Activated CD4-positive, CD25-positive, alpha-beta regulatory T cell treated with anti-CD3 and anti-CD28 coated beads, Interleukin-2, amount 50 U/mL, for 16 hours (primary cell): Measurements from ENCODE around the gene DLG3.
A peak's percentile ranks its signal among the peaks of the same experiment; 100 is the strongest.
"Not testable (repeated sequence)": the region's sequence is repeated elsewhere in the genome, so short reads cannot be mapped to it uniquely, and the experiment has no call there.

ENCODE experiments used
- DNase-seq: peaks from one replicate; pipeline ENCODE4 v3.0.0-alpha.2; 2020; ENCODE audit warnings: low read depth, low spot score

DLG3 gene

DNA sequence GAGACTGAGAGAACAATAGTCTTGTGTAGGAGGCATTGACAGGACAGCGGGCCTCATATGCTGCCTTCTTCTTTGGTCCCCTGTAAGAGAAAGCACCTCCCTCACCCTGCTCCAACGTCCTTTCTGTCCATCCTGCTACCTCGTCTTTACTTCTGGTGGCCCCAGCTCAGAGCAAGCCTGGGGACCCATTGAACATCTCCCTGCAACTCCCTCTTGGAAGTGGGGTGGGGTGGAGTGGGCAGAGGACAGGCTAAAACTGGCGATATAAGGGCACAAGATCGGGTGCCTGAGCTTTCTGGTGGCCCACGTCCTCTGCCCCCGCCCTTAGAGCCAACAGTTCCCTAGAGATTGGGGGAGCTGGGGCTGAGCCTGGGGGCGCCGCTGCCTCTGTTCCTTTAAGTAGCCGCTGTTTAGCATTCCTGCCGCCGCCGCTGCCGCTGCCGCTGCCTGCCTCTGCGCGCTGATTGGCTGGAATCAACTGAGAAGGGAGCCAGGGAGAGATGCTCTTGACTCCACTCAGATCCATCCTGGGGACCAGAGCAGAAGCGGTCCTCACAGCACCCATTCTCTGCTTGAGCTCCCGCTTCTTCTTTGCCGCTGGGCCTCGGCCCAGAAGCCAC lies at the start of gene DLG3:
Gene DLG3 (plus strand): TSS at position 510 of the 620 bp plus-strand sequence. CDS start 367 bp downstream, outside the sequence.
- no peak for DNase-seq

DNA sequence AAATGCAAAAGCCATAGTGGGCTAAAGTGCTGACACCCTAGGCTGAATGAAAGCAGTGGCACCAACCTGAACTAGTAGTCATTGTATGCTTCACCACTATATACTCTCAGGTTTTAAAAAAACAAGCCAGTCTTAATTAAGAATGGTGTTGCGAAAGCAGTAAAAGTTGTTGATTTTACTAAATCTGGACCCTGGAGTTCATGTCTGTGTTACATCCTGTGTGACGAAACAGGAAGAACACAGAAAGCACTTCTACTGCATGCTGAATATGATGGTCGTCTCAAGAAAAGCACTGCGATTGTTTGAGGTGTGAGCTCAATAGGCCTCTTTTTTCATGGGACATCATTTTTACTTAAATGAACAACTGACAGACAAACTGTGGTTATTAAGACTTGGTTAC lies 45.7 kb upstream of the DLG3 start:
- no peak for DNase-seq

DNA sequence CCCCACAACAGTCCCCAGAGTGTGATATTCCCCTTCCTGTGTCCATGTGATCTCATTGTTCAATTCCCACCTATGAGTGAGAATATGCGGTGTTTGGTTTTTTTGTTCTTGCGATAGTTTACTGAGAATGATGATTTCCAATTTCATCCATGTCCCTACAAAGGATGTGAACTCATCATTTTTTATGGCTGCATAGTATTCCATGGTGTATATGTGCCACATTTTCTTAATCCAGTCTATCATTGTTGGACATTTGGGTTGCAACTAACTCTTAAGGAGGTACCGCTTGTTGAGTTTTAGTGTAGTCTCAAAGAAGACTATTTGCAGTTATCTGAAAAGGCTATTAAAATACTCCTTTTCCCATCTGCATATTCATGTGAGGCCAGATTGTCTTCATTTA lies 44.5 kb upstream of the DLG3 start:
- DNase-seq = not testable (repeated sequence)

DNA sequence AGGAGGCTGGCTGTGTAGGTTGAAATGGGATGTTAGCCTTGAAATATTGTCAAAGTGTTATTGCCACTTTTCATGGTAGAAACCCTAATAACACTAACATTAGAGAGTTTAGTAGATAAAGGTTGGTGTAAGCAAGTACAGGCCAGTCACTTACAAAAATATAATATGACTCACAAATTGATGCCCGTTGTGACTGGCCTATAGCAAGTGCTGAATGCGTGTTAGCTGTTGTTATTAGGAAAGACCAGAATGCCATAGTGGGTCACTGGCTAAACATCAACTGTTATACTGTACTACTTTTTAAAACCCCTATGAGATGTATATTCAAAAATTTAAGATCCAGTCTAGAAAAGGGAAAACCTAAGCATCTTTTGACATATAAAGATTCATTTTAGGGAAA lies 41.9 kb upstream of the DLG3 start:
- no peak for DNase-seq

GRCh38 chrX:70405003-70405402 lies 39.6 kb upstream of the DLG3 start:
- DNase-seq = no peak

GRCh38 chrX:70410921-70411320 lies 33.7 kb upstream of the DLG3 start:
- DNase-seq = no peak

GRCh38 chrX:70411475-70411874 lies 33.2 kb upstream of the DLG3 start:
- no peak for DNase-seq

DNA sequence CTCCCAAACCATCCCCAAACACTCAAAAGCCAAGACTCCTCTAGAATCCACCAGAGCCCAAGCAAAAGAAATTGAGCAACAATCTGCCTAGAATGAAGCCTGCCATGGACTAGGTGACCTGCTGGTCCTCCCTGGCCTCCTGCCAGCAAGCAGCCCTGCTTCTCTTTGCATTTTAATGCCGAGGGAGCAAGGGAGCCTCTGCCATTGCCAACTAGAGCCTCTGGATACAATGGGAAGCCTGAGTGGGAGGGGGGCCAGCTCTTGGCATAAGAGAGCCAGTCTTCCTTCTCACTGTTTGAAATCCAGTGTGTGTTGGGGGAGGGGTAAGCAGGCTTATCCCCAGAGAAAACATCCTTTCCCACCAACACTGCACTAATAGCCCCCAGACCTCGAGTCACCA lies 23.0 kb upstream of the DLG3 start:
- DNase-seq = no peak

- DNase-seq = no peak
Observed at GRCh38 chrX:70422851-70423341, 21.7 kb upstream of the DLG3 start, which contains the start of gene GDPD2. Gene GDPD2 (plus strand): TSS chrX:70423314. CDS start chrX:70424985, 1,671 bp downstream.

DNA sequence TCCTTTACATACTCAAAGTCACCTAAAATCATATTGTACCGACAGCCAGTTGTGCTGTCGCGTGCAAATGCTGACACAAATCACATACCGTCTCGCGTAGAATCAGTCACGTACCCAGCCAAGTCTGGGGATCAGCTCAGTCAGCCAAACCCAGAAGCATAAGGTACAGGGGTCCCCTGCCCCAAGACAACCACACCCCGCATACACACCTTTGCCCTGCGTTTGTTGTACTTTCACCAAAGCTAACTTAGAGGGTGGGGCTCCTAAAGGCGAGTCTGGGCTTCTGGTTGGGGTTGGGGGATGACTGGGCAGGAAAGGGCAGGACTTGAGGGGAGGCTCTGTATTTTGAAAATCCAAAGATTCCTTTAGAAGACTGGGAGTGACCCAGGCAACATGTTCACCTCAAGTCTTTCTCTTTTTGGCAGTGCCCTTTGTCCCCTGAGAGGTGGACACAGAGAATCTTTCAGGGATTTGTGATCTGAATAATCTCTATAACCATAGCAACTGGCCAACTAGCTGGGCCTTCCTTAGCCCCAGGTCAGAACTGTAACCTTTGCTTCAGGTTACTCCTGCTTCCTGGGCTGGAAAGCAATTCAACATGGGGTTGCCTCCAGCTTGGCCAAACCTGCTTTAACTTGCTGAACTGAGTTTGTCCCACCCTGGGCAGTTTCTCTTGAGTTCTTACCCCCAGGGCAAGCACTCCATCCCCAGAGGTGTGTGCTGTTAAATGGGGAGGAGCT lies 20.5 kb upstream of the DLG3 start:
- no peak for DNase-seq

- DNase-seq = no peak
Observed at GRCh38 chrX:70424801-70425200, 19.8 kb upstream of the DLG3 start.

- DNase-seq = no peak
Observed at GRCh38 chrX:70426286-70427278, 18.1 kb upstream of the DLG3 start.

- no peak for DNase-seq
Observed at GRCh38 chrX:70427365-70427764, 17.3 kb upstream of the DLG3 start.

DNA sequence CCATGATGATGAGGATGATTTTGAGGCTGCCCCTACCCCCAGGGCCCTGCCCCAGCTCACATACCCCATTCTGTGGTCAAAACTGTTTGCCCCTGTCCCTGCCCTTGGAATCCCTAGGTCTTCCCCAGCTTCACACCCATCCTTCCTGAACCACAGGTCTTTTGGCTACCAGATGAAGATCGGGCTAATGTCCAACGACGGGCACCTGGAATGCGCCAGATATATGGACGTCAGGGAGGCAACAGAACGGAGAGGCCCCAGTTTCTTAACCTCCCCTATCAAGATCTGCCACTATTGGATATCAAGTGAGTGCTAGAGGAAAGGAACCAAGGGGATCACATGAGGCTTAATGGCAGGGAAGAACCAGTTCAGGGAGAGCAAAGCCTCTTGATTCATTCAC lies 14.9 kb upstream of the DLG3 start:
- DNase-seq = no peak

DNA sequence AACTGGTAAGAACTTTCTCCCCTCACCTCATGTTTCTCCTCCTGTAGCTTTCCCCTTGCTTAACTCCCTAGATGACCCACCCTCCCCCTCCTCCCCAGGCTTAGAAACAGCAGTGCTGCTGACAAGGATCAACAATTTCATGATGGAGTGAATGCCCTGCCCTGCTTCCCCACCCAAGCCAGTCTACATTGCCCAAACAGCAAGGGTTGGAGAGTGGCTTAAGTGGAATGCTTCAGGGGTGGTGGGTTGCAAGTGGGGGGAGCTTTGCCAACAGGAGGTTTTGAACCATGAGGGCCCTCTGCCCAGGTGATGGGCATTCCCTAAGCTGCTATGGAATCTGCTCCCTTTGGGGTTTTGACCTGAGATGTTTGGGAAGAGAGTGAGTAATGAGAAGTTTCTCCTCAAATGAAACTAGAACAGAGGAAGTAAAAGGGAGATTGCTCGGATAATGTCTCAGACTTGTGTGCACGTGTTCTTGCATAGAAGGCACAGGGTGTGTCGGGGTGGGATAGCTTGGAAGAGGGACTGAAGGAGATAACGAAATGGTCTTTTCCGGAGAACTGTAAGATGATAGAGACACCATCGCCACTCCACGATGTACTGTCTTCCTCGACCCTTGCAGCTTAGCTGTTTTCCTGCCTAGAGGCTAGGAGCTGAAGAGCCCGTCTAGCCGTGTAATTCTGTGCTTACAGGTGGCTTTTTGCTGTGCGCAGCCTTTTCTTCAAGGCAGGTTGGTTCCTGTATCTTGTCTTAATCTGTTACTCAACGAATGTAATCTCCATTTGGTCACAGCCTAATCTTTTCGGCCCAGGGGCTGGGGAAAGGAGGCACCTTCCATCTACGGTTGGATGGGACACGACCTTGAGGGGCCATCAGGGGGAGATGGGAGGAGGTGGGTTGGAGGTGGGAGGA lies 11.4 kb upstream of the DLG3 start:
- no peak for DNase-seq

DNA sequence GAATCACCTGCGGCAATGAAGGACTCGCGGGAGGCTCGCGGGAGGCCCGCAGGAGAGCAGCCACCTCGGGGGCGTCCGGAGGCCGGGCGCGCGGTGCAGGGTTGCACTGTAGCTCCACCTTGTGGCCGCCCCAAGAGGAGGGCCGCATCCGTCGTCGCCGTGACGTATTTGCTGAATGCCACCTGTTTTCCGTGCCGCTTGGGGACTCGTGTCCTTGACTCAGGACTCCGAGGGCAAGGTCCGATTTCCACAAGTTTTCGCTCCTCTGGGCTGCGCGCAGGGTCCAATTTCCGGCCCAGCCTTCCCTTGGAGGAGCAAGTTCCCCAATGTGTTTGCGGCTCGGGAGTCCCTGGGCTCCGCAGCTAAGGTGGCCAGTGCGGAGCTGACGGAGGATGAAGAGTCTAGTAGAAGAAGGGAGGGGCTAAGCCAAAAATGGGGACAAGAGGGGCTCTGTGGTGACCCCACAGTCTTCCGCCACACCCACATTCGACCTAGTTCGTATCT lies 10.7 kb upstream of the DLG3 start:
- peak; percentile 34 for DNase-seq

DNA sequence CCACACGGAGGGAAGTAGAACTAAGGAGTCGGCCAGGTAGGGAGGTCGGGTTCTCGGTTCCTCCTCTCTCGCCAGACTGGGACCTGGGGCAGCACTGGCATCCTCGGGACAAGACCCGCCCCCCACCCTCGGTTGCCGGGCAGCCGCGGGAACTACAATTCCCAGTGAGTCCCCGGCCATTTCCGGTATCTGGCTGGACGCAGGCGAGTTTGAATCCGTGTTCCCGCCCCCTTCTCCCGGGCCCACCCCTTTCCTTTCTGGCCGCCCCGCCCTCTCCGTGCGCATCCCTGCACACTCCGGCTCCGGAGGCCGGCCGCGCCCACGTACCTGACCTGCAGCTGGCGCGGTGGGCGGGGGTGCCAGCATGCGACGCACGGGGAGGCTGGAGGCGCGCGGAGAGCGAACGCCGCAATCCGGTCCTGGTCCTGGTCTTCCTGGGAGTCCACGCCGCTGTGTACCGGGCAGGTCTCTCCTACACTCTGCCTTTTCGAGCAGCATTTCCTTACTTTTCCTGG lies 10.2 kb upstream of the DLG3 start:
- peak; percentile 32 for DNase-seq

DNA sequence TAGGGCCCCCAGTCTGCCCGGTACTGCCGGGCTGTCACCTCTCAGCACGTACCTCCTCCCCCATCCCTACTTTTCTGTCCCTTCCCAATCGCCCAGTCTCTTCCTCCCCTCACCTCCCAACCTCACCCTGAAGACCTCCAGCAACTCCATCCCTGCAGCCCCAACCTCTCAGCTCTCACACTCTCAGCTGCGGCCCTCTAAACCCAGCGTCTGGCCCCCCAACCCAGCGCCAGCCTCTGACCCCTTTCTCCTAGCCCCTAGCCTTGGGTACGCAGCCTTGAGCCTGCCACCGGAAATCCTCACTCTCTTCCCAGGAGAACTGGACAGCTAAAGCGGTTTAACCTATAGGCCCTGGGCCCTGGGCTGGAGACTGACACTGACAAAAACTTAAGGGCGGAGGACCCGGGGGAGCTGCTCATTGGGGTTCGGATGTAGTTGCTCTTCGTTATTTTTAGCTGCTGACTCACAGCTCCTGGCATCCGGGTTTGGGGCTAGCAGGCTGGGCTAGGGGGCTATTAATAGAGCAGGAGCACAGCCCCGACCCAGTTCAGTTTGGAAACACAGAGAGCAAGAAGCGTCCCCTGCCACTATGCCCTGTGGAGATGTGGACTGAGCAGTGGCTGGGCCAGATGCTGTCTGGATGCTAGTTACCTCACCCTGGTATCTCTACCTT lies 9.6 kb upstream of the DLG3 start:
- no peak for DNase-seq

DNA sequence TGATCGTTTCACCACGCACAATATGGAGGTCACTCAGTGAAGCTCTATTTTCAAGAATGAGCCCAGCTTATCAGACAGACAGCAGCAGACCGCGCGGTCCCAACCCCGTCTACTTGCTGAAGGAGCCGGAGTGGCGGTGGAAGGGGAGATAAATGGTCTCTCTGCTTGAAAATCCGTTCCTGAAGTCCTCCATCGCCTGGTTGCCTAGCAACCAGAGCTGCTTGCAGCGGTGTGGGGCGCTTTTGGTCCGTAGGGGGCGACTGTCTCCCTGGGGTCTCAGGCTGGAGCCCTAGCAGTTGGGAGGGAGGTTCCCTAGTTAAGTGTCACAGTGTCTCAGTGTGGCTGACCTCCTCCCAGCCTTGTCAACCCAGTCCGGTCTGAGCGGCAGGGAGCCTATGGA lies 8.3 kb upstream of the DLG3 start:
- no peak for DNase-seq

DNA sequence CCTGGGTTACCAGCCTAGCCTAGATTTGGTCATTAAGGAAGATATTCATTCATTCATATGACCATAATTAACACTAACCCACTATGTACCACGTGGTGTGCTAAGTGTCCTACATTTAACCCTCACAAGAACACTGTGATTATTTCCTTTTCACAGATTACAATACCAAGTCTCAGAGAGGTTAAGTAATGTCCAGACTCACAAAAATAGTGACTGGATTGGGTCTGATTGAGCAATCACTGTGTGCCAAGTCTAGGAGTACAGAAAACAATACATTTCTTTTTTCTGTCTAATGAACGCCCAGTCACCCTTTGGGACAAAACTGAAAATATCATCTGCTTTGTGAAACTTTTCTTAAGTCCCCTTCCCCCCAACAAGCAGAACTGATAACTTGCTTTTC lies 7.6 kb upstream of the DLG3 start:
- DNase-seq = no peak
